ENCODE results near the gene ZNF362. TPM values are rescaled to one million over a fixed set of nuclear protein-coding genes. Genes with fewer than 3 reads are reported as not detected.

ZNF362 gene
- total and polyA plus RNA-seq, 10 of the 15 experiments (the other 5 are each of a cell fraction or from before 2014, with no cell fraction given), result 0.74 to 22.8 (median 7.4) TPM

- no peaks in the 10 kb centered on the region for H3K79me2 ChIP-seq (ENCODE audit: control insufficient read depth, insufficient read depth, low read length)
- POLR2A ChIA-PET, result no interaction called here
- CTCF ChIA-PET, result no interaction called here
- ATAC-seq, result no peak
- H3K4me2 ChIP-seq (ENCODE audit: control insufficient read depth, insufficient read depth), result no peak overlapping the region
- H3K4me1 ChIP-seq (ENCODE audit: control insufficient read depth, insufficient read depth, low read length), result no peaks in the 10 kb centered on the region
- H3K36me3 ChIP-seq (ENCODE audit: control insufficient read depth in 2 of 2, insufficient read depth in 2 of 2, low read length in 1 of 2), result no peaks in the 10 kb centered on the region
- no peak overlapping the region for H2AFZ ChIP-seq (ENCODE audit: control insufficient read depth, low read depth, low read length)
- no peak overlapping the region for H3K9ac ChIP-seq (ENCODE audit: control insufficient read depth, insufficient read depth, low read length)
- RAD21 ChIA-PET (ENCODE audit: unreplicated experiment), result no interaction called here
- H3K4me3 ChIP-seq, result no peak overlapping the region
- no peak overlapping the region for H3K27ac ChIP-seq (ENCODE audit: control insufficient read depth, insufficient read depth)
- no peak for DNase-seq (ENCODE audit: low read depth, low spot score)
- H3K27me3 ChIP-seq (replicated peaks in 1 of 2; ENCODE audit: control insufficient read depth in 2 of 2, insufficient read depth in 2 of 2, low read length in 1 of 2), result peaks cover 0 to 4% of the 10 kb centered on the region in 2 experiments; a peak in 1 of 4 replicates
- in situ Hi-C loops (cut with MboI) (no loop called here), intact Hi-C loops (cut with micrococcal nuclease; ENCODE audit: unreplicated experiment) (no loop called here)
- SMC1A ChIA-PET (ENCODE audit: uncharacterized antibody, unreplicated experiment), result interaction anchor here (1.0 to 1.6 kb wide), 2 partner anchors 9 to 10 kb away, joined by 3 to 5 read pairs; no protein-coding TSS in a partner anchor
- no peaks in the 10 kb centered on the region for H4K20me1 ChIP-seq (ENCODE audit: control insufficient read depth, insufficient read depth)
- no peaks in the 10 kb centered on the region for H3K9me3 ChIP-seq (replicated peaks; ENCODE audit: control insufficient read depth, insufficient read depth, low read length)
- no TSS peak for BruUV-seq (replicated peaks)
- FAIRE-seq, result no peak
- TF ChIP-seq TCF12 (IDR thresholded peaks at IDR 0.05; ENCODE audit: low read depth, low read length) (no peak), SIN3A (IDR thresholded peaks at IDR 0.05; ENCODE audit: low read depth, low read length) (no peak), CBFB (IDR thresholded peaks at IDR 0.05; ENCODE audit: low read depth) (no peak), KAT2A (conservative IDR thresholded peaks at IDR 0.05; ENCODE audit: control insufficient read depth, low read depth, low read length) (no peak), MXI1 (IDR thresholded peaks at IDR 0.05; ENCODE audit: low read depth, low read length) (no peak), CHD2 (IDR thresholded peaks at IDR 0.05; ENCODE audit: borderline replicate concordance, low read depth, low read length) (no peak), HDAC6 (IDR thresholded peaks at IDR 0.05; ENCODE audit: unreplicated experiment) (no peak), NFIC (IDR thresholded peaks at IDR 0.05; ENCODE audit: low read depth, low read length) (no peak), ASH2L (IDR thresholded peaks at IDR 0.05; ENCODE audit: borderline replicate concordance, low read depth) (no peak), ZNF687 (IDR thresholded peaks at IDR 0.05) (no peak), HDAC2 (IDR thresholded peaks at IDR 0.05) (no peak), MYB (IDR thresholded peaks at IDR 0.05; ENCODE audit: borderline replicate concordance, low read depth, low read length) (no peak), CUX1 (IDR thresholded peaks at IDR 0.05; ENCODE audit: insufficient replicate concordance, low read depth, low read length) (no peak), BCLAF1 (IDR thresholded peaks at IDR 0.05) (no peak)
Observed at GRCh38 chr1:33248244-33248643, 8.0 kb upstream of the ZNF362 start.

Data from GM12878 (cell line).